ENCODE measurements around the gene MEF2C.
"Not testable (repeated sequence)": the region's sequence is repeated elsewhere in the genome, so short reads cannot be mapped to it uniquely, and the experiment has no call there.

Gene MEF2C

GRCh38 chr5:88861231-88861630 is 21.8 kb downstream of the MEF2C start:
- DNase-seq (ENCODE audit: low read depth), result no peak

DNA sequence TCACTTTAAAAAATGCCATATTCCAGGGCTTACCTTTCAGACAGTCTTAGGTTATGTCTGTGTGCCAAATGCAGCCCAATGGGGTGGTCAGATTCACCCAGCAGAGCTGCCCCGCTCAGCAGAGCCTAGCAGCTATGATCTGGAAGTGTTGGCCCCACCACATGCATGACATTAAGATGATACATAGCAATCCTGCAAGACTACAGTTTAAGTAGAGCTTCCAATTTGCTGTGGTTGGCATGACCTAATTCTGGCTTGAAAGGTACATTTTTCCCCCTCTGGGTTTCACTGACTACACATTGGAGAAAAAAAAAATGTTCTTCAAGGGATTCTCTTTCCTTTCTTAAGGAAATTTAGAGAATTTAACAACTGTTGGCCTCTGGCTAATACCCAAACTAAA is 22.5 kb downstream of the MEF2C start:
- no peak for DNase-seq (ENCODE audit: low read depth)

GRCh38 chr5:88858392-88858791 is 24.6 kb downstream of the MEF2C start:
- DNase-seq (ENCODE audit: low read depth), result no peak

DNA sequence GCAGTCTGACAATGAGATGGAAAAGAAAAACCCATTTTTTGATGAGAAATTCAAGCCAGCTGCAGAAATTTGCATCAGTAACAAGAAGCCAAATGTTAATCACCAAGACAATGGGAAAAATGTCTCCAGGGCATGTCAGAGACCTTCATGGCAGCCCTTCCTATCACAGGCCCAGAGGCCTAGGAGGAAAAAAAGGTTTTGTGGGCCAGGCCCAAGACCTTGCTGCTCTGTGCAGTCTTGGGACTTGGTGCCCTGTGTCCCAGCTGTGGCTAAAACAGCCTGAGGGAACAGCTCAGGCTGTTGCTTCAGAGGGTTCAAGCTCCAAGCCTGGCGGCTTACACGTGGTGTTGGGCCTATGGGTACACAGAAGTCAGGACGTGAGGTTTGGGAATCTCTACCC is 26.6 kb downstream of the MEF2C start:
- not testable (repeated sequence) for DNase-seq (ENCODE audit: low read depth)

- DNase-seq (ENCODE audit: low read depth), result no peak
Observed at GRCh38 chr5:88854769-88855168, 28.2 kb downstream of the MEF2C start.

- no peak for DNase-seq (ENCODE audit: low read depth)
Observed at GRCh38 chr5:88847420-88847819, 35.6 kb downstream of the MEF2C start.

- no peak for DNase-seq (ENCODE audit: low read depth)
Observed at GRCh38 chr5:88846434-88846833, 36.5 kb downstream of the MEF2C start.

GRCh38 chr5:88845081-88845697 is 37.8 kb downstream of the MEF2C start:
- no peak for DNase-seq (ENCODE audit: low read depth)

DNA sequence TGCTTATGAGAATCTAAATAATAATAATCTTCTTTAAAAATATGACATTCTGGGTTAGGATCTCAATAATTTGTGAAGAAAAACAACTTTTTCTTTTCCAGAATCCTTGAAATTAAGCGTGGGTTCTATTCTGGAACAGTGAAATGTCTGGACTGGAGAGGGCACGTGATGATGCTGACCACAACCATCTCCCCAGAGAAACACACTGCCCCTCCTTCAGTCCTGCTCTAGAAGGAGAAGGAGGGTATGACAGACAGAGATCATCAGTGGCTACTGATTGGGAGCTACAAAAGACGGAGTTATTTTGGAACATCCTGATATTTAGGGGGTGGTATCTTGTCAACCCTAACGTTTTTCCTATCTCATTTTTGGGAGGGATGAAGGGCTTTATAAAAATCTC is 40.2 kb downstream of the MEF2C start:
- no peak for DNase-seq (ENCODE audit: low read depth)

- no peak for DNase-seq (ENCODE audit: low read depth)
Observed at GRCh38 chr5:88841212-88841611, 41.8 kb downstream of the MEF2C start.

GRCh38 chr5:88840495-88840894 is 42.5 kb downstream of the MEF2C start:
- no peak for DNase-seq (ENCODE audit: low read depth)

DNA sequence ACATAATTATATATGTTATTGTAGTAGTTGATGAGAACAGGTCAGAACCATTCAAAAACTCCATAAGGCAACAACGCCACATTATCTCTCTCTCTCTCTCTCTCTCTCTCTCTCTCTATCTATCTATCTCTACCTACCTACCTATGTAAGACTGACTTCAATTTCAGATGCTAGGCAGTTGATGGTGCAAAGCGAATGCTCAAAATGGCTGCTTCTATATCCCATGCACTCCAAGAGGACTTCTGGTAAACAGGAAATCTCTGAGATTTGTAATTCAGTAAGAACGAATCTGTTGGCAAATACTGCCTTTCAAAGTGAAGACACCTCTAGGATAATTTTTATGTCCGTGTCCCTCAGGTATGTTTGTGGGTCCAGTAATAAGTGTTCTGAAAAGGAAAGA is 43.7 kb downstream of the MEF2C start:
- DNase-seq (ENCODE audit: low read depth), result no peak

- DNase-seq (ENCODE audit: low read depth), result no peak
Observed at GRCh38 chr5:88838500-88838899, 44.5 kb downstream of the MEF2C start.

- no peak for DNase-seq (ENCODE audit: low read depth)
Observed at GRCh38 chr5:88837817-88838216, 45.2 kb downstream of the MEF2C start.

DNA sequence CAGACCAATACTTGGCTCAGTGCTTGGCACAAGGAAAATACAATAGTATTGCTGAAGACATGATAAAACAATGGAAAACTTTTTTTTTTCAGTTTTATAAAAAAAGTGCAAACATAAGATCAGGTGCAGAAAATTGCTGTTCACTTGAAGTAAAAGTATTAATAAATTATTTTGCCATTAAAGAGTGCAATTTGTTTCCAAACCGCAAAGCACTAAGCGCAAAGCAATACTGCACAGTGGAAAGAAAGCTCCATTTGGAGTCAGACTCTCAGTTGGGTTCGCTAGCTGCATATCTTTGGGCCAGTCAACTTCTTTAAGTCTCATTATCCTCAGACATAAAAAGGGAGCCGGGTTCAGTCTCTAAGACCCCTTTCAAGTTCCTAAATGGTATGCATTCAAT is 45.8 kb downstream of the MEF2C start:
- DNase-seq (ENCODE audit: low read depth), result no peak

DNA sequence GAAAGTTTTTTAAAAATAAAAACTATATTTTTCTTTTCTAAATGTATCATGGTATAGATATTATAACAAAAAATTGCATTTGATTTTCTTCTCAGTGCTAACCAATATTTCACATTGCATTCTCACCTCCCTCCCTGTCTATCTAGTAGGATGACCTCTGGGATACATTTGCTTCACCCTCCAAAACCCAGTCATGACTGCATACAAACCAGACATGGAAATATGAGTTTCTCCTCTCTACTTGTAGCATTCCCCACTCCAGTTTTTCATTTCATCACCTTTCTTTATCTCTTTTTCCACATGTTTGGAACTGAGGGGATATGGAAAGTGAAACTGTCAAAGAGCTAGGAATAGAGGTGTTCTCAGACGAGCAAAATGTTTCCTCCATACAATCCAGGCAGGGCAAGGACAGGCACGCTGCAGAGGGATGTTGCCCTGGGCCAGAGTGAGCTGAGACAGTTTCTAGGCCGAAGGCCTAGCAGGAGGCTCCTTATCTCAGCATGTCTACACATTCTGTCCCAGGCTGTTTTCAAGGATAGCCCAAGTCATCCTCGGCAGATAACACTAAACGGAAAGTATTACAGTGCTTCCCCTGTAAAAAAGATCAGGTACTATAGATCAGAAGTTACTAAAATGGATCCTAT is 46.7 kb downstream of the MEF2C start:
- DNase-seq (ENCODE audit: low read depth), result no peak

- no peak for DNase-seq (ENCODE audit: low read depth)
Observed at GRCh38 chr5:88834499-88834898, 48.5 kb downstream of the MEF2C start.

GRCh38 chr5:88834131-88834462 is 48.9 kb downstream of the MEF2C start:
- DNase-seq (ENCODE audit: low read depth), result no peak

DNA sequence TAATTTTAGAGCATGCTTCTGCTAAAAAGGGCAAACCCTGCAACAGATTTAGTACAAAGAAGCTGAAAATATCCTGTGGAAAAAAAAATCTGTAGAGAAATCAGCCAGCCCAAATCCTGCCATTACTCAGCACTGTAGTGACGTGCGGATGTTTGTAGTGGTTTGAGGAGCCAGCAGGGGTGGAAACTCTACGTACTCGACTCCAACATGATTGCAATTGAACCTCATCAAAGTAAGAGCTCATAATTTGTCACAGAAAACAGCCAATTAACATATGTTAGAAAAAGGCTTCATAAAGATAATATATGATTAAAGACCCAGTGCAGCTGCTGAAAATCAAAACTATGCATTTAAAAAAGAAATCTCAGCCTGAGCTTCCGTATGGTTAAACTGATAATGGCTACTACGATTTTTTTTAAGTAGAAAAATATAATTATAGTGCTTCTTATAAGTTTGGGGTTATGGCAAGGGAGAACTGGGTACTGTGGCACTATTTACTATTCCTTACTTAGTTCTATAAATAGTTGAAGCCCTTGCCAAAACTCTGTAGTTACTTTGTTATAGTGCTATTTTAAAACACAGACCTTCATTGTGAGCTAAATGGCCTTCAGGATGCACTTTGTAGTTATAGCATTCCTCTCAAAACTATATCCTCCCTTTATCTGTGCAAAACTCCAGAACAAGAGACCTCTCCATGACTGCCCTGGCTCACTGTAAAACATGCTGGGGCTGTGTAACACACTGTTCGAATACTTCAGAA is 49.4 kb downstream of the MEF2C start:
- peak; percentile 6 for DNase-seq (ENCODE audit: low read depth)

GRCh38 chr5:88831816-88832215 is 51.2 kb downstream of the MEF2C start:
- no peak for DNase-seq (ENCODE audit: low read depth)

DNA sequence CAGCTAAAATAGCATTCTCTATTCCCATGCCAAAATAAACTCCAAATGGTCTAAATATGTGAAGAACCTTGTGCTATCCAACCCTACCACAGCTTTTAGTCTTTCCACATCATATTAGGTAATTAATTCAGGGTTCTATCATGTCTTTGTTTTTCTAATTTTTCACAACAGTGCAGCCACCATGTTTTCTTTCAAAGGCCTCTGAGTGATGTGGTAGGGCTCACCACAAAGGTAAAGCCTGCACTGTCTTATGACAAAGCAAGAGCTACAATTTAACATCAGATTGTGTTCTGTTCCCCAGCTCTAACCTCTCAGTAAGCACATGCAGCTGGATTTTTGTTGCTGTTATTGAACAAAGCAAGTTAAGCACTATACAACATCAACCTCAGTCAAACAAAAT is 52.4 kb downstream of the MEF2C start:
- DNase-seq (ENCODE audit: low read depth), result no peak

- DNase-seq (ENCODE audit: low read depth), result no peak
Observed at GRCh38 chr5:88829775-88830174, 53.2 kb downstream of the MEF2C start.

DNA sequence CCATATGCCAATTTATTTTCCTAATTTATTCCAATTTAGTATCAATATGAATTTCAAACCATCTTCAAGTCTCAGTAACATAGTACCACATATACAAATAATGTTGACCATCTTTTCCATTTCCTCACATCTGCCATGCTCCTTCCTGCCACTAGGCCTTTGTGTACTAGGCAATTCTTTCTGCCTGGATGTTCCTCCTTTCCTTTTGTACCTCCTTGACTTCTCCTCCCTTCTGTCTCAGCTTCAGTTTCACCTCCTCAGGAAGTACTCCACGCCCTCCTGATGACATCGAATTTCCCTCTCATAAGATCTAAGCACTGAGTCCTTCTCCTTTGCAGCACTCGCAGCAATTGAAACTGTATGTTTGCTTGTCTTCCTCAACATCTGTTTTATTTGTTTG is 53.9 kb downstream of the MEF2C start:
- DNase-seq (ENCODE audit: low read depth), result no peak

DNA sequence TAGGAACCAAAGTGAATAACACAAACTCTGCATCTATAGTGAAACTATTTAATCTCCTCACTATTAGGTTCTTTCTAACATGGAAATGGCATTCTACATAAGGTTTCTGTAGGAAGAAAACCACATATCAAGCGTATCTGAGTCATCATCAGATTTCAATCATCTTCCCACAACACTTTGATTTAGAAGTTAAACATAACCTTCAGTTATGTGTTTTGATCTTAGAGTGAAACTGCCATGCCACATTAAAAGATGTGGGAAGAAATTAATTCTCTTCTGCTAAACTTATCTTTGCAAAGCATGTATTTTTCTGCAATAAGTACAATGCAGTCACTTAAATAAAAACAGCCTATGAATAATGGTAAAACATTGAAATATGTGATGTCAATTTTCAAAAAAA is 55.0 kb downstream of the MEF2C start:
- DNase-seq (ENCODE audit: low read depth), result no peak
